ENCODE results near the gene PLEKHA1. TPM values are rescaled to one million over a fixed set of nuclear protein-coding genes. Genes with fewer than 3 reads are reported as not detected.

The PLEKHA1 gene
- total and polyA plus RNA-seq, 2 donors (not counting 3 experiments of a cell fraction or from before 2014, with no cell fraction given): 21.6 to 58.8 TPM

GRCh38 chr10:122379537-122379936, 5.0 kb downstream of the PLEKHA1 start:
- H3K79me2 ChIP-seq (ENCODE audit: control insufficient read depth, insufficient read depth, low read length): peaks cover 81% of the 10 kb centered on the region
- peaks cover 0 to 2% of the 10 kb centered on the region in 2 experiments for H3K36me3 ChIP-seq (ENCODE audit: control insufficient read depth in 2 of 2, extremely low read depth in 1 of 2, insufficient read depth in 2 of 2, low read length in 2 of 2)
- no peak for DNase-seq (ENCODE audit: low read depth, low spot score)
- ChIA-PET CTCF (interaction anchor here (1.2 to 2.6 kb wide), 2 partner anchors 17 to 81 kb away, joined by 3 to 6 read pairs; no protein-coding TSS in a partner anchor), POLR2A (no interaction called here)
- H3K9me3 ChIP-seq (replicated peaks; ENCODE audit: control insufficient read depth, insufficient read depth, low read length): no peaks in the 10 kb centered on the region
- dilution Hi-C loops (cut with MboI; ENCODE audit: extremely low pct_ligation_motif_present, low sequenced_read_pairs): no loop called here
- peaks cover 8% of the 10 kb centered on the region for H3K4me1 ChIP-seq (ENCODE audit: control insufficient read depth, extremely low read depth, insufficient read depth, low read length)
- no TSS peak for BruUV-seq (replicated peaks)
- FAIRE-seq: no peak
- no peaks in the 10 kb centered on the region for H3K27me3 ChIP-seq (ENCODE audit: control insufficient read depth in 2 of 2, insufficient read depth in 2 of 2, low read length in 2 of 2)
- TF ChIP-seq FOS (IDR thresholded peaks at IDR 0.05; ENCODE audit: borderline replicate concordance, insufficient read depth, low read length) (no peak), POLR2A (IDR thresholded peaks at IDR 0.05; ENCODE audit: low read depth, low read length) (no peak), CTCF (IDR thresholded peaks at IDR 0.05; ENCODE audit: extremely low read depth in 1 of 2, insufficient read depth in 1 of 2, low read depth in 1 of 2, low read length in 2 of 2) (no peak), POLR2AphosphoS5 (IDR thresholded peaks at IDR 0.05; ENCODE audit: insufficient read depth, low read depth, low read length) (no peak), MAX (IDR thresholded peaks at IDR 0.05; ENCODE audit: insufficient read depth, insufficient read length) (no peak), EZH2 (IDR thresholded peaks at IDR 0.05; ENCODE audit: borderline replicate concordance, low read depth, low read length, severe bottlenecking) (no peak), MYC (IDR thresholded peaks at IDR 0.05; ENCODE audit: low read depth, low read length) (no peak), JUN (IDR thresholded peaks at IDR 0.05; ENCODE audit: borderline replicate concordance, insufficient read depth, insufficient read length, low read depth) (no peak)
- H3K9ac ChIP-seq (replicated peaks; ENCODE audit: extremely low read depth, insufficient read depth, low read length): no peak overlapping the region
- no peak overlapping the region for H3K4me2 ChIP-seq (ENCODE audit: insufficient read depth, low read length)
- H3K9me1 ChIP-seq (replicated peaks; ENCODE audit: control insufficient read depth, extremely low read depth, insufficient read depth, low read length): no peaks in the 10 kb centered on the region
- H4K20me1 ChIP-seq (replicated peaks; ENCODE audit: control insufficient read depth, extremely low read depth, insufficient read depth, low read length): peaks cover 3% of the 10 kb centered on the region
- intact Hi-C loops (cut with micrococcal nuclease): loop anchor here (10.0 kb wide), 1 partner anchor 485 kb away; no protein-coding TSS in a partner anchor
- no peak overlapping the region for H3K4me3 ChIP-seq (replicated peaks in 1 of 3; ENCODE audit: insufficient read depth in 1 of 3, low read depth in 1 of 3, low read length in 3 of 3)
- no peak overlapping the region for H2AFZ ChIP-seq (ENCODE audit: low read depth, low read length)
- no peak overlapping the region for H3K27ac ChIP-seq (ENCODE audit: insufficient read depth, low read depth, low read length)
